GM18867 (cell line): ENCODE data around the gene HMGCL.
"Not testable (repeated sequence)": the region's sequence is repeated elsewhere in the genome, so short reads cannot be mapped to it uniquely, and the experiment has no call there.

Experiments used
- ATAC-seq: cut with Tn5 transposase; IDR thresholded peaks from one replicate; pipeline ENCODE4 v1.9.1; 2021; ENCODE audit warnings: mild to moderate bottlenecking, moderate library complexity; ENCODE audit not compliant: unreplicated experiment

HMGCL gene

DNA sequence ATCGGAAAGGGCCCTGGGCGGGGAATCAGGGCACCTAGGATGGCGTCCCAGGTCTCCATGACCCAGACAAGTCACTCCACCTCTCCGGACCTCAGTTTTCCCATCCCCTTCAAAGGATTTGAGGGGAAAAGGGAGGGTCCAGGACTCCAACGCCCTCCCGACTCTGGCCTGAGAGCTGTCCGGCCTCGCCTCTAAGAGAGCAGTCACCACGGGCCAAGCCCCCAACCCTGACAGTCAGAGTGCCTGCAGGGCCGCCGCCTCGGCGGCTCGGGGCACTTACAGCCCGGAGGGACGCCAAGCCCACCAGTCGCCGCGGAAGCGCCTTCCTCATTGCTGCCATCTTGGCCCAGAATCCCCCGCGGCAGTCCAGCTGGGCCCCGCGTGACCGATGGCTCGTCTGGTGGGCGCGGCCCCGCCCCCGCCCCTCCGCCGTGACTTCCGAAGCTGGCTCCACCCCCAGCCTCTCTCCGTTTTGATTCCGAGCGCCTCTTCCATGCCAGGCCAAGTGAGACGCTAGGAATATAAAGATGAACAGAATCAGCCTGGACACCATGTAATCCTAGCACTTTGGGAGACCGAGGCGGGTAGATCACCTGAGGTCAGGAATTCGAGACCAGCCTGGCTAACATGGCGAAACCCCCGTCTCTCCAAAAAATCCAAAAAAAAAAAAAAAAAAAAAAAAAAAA lies at the start of gene HMGCL:
Gene HMGCL (minus strand): TSS at position 354 of the 686 bp plus-strand sequence. CDS start 14 bp downstream, at position 340.
- peak; percentile 75 for ATAC-seq

DNA sequence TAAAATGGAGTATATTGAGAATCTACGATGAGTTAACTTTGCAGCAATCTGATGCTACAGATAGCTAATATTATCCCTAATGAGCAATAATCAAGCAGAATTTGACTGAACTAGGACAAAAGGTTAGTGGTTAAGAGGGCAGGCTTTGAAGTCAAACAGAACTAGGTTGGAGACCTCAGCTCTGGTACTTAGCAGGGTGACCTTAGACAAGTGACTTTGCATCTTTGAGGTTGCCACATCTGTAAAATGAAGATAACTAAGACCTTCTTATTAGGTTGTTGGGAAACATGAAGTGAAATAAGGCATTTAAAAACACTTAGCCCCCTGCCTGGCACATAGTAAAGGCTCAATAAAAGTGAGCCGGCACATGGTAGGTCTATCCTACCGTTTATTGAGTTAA lies 47.2 kb upstream of the HMGCL start:
- ATAC-seq = no peak

GRCh38 chr1:23869051-23869450 lies 43.8 kb upstream of the HMGCL start:
- no peak for ATAC-seq

GRCh38 chr1:23868557-23869016 lies 43.4 kb upstream of the HMGCL start:
- ATAC-seq = no peak

DNA sequence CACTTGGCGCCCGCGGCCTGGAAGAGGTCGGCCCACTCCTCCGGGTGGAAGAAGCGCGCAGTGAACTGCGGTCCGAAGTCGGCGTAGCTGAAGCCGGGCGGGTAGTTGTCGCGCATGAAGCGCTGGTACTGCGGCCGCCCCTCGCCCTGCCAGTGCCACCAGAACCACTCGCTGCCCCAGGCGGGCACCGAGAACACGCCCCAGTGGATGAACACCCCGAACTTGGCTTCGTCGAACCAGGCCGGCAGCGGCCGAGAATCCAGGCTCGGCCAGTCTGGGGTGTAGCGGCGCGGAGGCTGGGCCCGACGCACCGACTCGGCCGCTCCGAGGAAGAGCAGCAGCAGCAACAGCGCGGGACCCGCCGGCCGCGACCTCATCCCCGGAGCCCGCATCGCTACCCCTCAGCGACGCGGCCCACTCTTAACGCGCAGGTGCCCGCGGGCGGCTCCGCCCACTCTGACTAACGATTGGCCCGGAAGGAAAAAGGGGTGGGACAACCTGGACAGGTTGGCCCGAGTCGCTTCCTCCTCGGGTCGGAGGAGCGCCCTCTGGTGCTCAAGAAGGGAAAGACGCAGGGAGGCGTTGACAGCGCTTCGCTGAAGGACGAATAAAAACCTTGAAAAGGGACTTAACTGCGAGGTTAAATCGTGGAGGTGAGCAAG lies 42.8 kb upstream of the HMGCL start, which contains the start of gene FUCA1:
Gene FUCA1 (minus strand): TSS at position 396 of the 662 bp plus-strand sequence. CDS start 4 bp downstream, at position 392.
- peak; percentile 87 for ATAC-seq

DNA sequence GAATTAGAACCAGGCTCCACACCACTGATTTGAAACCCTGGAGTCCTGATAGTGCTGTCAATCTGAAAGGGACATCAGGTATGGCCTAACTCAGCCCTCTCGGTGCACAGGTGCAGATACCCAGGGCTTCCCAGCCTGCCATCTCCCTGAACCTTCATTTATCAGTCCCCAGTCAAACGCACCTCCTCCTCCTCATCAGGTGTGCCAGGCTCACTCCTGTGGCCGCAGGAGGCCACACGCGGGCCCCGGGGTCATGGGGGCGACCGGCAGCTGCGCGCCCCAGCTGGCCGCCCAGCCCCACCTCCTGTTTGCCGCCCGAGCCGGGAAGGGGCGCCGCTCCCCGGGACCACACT lies 42.3 kb upstream of the HMGCL start:
- no peak for ATAC-seq

- no peak for ATAC-seq
Measured at GRCh38 chr1:23865543-23865930, 40.3 kb upstream of the HMGCL start.

DNA sequence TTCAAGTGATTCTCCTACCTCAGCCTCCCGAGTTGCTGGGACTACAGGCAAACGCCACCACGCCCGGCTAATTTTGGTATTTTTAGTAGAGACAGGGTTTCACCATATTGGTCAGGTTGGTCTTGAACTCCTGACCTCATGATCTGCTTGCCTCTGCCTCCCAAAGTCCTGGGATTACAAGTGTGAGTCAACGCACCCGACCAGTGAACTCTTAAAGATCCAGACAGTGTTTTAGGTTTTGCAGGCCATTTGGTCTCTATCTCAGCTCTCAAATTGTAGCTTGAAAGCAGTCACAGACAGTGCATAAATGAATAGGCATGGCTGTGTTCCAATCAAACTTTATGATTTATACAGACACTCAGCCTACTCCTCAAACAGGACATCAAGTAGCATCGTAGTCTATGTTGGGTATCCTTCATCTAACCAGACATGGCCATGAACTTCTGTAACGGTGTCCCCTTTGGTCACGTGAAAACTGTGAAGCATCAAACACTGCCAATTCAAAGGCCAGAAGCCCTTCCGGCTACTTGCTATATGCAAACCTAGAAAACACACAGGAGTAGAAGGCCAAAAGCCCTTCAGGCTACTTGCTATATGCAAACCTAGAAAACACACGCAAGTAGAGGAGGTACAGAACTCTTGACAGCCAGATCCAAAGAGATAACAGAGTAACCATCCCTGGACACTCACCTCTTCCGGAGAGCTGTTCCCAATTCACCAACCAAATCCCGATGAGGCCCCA lies 39.7 kb upstream of the HMGCL start:
- ATAC-seq = no peak

GRCh38 chr1:23862640-23863039 lies 37.4 kb upstream of the HMGCL start:
- ATAC-seq = no peak

DNA sequence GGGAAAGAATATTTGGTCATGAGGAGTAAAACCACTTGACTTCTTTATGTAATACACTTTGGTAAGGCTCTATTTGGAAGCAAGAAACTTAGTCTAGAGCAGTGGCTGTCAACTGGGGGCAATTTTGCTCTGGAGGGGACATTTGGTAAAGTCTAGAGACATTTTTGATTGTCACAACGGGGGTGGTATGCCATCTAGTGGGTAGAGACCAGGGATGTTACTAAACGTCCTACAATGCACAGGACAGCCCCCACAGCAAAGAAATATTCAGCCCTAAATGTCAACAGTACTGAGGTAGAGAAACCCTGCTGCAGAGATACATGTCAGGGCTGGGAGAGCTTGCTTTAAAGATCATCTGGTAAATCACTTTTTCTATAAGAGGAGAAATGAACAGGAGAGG lies 29.3 kb upstream of the HMGCL start:
- ATAC-seq = no peak

- ATAC-seq = not testable (repeated sequence)
Measured at GRCh38 chr1:23853124-23853523, 27.9 kb upstream of the HMGCL start.

GRCh38 chr1:23851406-23851805 lies 26.2 kb upstream of the HMGCL start:
- ATAC-seq = not testable (repeated sequence)

DNA sequence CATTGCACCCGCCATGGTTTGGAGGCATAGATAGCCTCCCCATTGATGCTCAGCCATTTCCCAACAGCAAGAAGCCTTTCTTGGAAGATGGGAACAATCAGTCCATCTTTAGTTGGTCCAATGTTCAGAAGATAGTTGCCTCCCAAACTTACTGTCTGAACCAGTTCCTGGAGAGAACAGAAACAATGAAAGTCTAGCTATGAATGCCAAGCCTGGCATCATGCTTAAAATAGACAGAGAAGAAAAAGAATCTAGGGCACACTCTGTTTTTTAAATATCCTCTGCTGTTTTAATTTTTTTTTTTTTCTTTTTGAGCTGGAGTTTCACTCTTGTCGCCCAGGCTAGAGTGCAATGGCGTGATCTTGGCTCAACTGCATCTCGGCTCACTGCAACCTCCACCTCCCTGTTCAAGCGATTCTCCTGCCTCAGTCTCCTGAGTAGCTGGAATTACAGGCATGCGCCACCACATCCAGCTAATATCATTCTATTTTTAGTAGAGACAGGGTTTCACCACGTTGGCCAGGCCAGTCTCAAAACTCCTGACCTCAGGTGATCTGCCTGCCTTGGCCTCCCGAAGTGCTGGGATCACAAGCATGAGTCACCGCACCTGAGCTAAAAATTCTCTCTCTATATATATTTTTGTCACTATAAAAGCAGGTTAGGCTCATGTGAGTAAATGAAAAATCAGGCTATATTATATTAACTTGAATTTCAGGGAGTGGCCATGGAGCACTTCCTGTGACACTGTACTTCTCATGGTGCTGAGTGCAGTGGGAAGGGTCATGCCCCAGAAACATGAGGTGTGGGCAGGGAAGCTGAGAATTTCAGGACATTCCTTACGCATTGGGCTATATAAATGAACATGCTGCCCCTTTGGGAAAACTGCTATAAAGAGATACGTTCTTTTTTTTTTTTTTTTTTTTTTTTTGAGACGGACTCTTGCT lies 23.7 kb upstream of the HMGCL start:
- ATAC-seq = no peak

- ATAC-seq = not testable (repeated sequence)
Measured at GRCh38 chr1:23847482-23848095, 22.4 kb upstream of the HMGCL start.

GRCh38 chr1:23845163-23845562 lies 19.9 kb upstream of the HMGCL start:
- ATAC-seq = no peak

- ATAC-seq = no peak
Measured at GRCh38 chr1:23843644-23844043, 18.4 kb upstream of the HMGCL start.

GRCh38 chr1:23838401-23838866 lies 13.2 kb upstream of the HMGCL start:
- ATAC-seq = peak; percentile 64

DNA sequence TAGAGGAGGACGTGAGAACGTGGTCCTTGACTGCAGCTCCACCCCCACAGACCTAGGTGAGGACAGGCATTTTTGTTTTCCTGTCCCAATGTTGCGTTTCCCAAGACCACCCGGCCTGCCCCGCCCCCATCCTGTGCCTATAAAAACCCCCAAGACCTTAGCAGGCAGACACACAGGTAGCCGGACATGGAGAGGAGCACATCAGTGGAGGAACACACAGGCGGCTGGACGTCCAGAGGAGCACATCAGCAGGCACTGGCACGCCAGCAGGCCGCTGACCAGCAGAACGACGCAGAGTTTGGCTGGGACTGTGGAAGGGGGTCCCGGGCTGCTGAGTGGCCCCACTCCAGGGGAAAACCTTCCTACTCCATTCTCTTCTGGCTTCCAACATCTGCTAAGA lies 12.7 kb upstream of the HMGCL start:
- peak; percentile 16 for ATAC-seq

GRCh38 chr1:23836037-23836436 lies 10.8 kb upstream of the HMGCL start:
- ATAC-seq = no peak

GRCh38 chr1:23834156-23834555 lies 8.9 kb upstream of the HMGCL start:
- not testable (repeated sequence) for ATAC-seq
